RWPE2 (cell line): ENCODE results near the gene SHQ1.
A peak's percentile ranks its signal among the peaks of the same experiment; 100 is the strongest.
"Not testable (repeated sequence)": the region's sequence is repeated elsewhere in the genome, so short reads cannot be mapped to it uniquely, and the experiment has no call there.

ENCODE experiments used
- ATAC-seq: fragments of 200-7000 bp; cut with Tn5 transposase; 3 replicates; pipeline ENCODE4 v1.9.1; 2021; ENCODE audit warnings: low read depth
- DNase-seq: peaks from one replicate; pipeline ENCODE4 v3.0.0-alpha.2; 2020; ENCODE audit warnings: low spot score
- H3K27ac ChIP-seq: fragments of 450-650 bp; 2 replicates; pipeline ENCODE4 v1.5.1; 2017; ENCODE audit warnings: mild to moderate bottlenecking; ENCODE audit not compliant: poor library complexity, severe bottlenecking
- H3K27me3 ChIP-seq: fragments of 250-450 bp; sonication (Bioruptor Pico); 2 replicates; pipeline ENCODE4 v1.5.1; 2021; ENCODE audit warnings: mild to moderate bottlenecking, moderate library complexity; ENCODE audit not compliant: insufficient read depth, poor library complexity, severe bottlenecking
- H3K36me3 ChIP-seq: fragments of 250-450 bp; sonication (Bioruptor Pico); 2 replicates; pipeline ENCODE4 v1.5.1; 2020; ENCODE audit warnings: low read depth, mild to moderate bottlenecking, moderate library complexity
- H3K4me1 ChIP-seq: fragments of 250-450 bp; sonication (Bioruptor Pico); 2 replicates; pipeline ENCODE4 v1.5.1; 2021; ENCODE audit warnings: mild to moderate bottlenecking, moderate library complexity; ENCODE audit not compliant: insufficient read depth, poor library complexity, severe bottlenecking
- H3K4me3 ChIP-seq: fragments of 250-450 bp; sonication (Bioruptor Pico); 2 replicates; pipeline ENCODE4 v1.5.1; 2021; ENCODE audit warnings: mild to moderate bottlenecking, moderate library complexity; ENCODE audit not compliant: severe bottlenecking
- H3K9me3 ChIP-seq: fragments of 250-450 bp; sonication (Bioruptor Pico); 2 replicates; pipeline ENCODE4 v1.5.1; 2021; ENCODE audit warnings: mild to moderate bottlenecking, moderate library complexity; ENCODE audit not compliant: severe bottlenecking
- CTCF ChIP-seq: fragments of 450-650 bp; IDR thresholded peaks from one replicate; pipeline ENCODE4 v1.5.1; 2017; ENCODE audit warnings: mild to moderate bottlenecking, moderate library complexity; ENCODE audit not compliant: poor library complexity, severe bottlenecking

The SHQ1 gene

DNA sequence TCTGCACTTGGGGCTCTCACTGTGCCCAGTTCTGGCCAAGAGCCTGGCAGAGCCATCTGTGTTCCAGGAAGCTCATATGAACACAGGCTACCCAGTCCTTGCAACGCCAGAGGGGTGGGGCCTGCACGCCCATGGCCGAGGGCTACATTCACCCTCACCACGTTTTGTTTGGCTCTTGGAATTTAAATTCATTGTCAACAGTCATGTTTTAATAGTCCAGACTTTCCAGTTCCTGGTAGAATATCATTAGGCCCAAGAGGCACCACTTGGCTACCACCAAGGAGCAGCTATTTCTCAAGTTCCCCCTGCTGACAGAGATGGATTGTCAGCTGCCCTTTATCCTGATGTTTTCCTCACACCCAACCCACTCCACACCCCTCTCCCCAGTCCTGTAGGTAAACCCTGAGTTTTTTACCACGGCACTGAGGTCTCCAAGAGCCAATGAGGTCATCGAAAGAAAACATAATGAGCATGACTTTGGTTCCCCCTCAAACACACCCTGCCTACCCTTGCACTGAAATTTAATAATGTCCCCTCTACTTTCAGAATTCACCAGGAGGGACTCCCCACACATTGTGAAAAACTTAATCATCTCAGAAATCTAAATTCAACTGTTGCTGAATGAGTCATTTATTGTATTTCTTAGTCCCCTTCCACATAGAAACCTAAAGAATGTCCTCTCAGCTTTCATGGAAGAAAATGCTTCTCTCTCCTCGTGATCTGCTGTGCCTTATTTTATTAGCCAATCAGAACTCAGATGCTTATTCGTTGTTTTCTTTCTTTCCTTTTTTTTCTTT is 125.1 kb downstream of the SHQ1 start:
- Histone ChIP-seq H3K27ac (peak overlapping the region; percentile 79), H3K4me3 (no peak overlapping the region), H3K4me1 (peaks cover 21% of the 10 kb centered on the region), H3K27me3 (no peaks in the 10 kb centered on the region), H3K9me3 (no peaks in the 10 kb centered on the region), H3K36me3 (no peaks in the 10 kb centered on the region)
- TF ChIP-seq CTCF = no peak
- DNase-seq (no peak), ATAC-seq (peak; percentile 55)

- Histone ChIP-seq H3K4me3 (no peak overlapping the region), H3K9me3 (no peaks in the 10 kb centered on the region), H3K36me3 (no peaks in the 10 kb centered on the region), H3K27ac (peak overlapping the region; percentile 79), H3K4me1 (peaks cover 21% of the 10 kb centered on the region), H3K27me3 (no peaks in the 10 kb centered on the region)
- DNase-seq (no peak), ATAC-seq (no peak)
- TF ChIP-seq CTCF = no peak
Measured at GRCh38 chr3:72721683-72722381, 126.4 kb downstream of the SHQ1 start.

DNA sequence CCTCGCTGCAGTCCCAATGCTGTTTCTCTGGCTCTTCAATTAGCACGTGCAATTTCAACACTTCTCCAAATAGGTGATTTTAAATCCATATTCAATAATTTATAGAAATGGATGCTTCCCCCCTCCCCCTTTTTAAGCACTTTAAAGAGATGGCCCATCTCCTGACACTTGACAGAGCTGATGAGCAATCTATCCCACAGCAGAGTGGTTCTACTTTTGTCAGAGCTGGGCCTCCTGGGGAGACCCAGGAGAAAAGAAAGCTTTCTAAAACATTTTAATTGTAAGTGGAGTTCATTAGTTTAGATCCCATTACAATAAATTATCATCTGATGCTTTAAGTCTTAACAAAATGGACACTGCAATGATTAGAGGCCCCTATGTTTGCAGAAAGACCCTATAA is 127.7 kb downstream of the SHQ1 start:
- Histone ChIP-seq H3K4me3 (no peak overlapping the region), H3K36me3 (no peaks in the 10 kb centered on the region), H3K4me1 (peaks cover 21% of the 10 kb centered on the region), H3K27ac (no peak overlapping the region), H3K9me3 (no peaks in the 10 kb centered on the region), H3K27me3 (no peaks in the 10 kb centered on the region)
- no peak for ATAC-seq
- no peak for DNase-seq
- no peak for TF ChIP-seq CTCF

DNA sequence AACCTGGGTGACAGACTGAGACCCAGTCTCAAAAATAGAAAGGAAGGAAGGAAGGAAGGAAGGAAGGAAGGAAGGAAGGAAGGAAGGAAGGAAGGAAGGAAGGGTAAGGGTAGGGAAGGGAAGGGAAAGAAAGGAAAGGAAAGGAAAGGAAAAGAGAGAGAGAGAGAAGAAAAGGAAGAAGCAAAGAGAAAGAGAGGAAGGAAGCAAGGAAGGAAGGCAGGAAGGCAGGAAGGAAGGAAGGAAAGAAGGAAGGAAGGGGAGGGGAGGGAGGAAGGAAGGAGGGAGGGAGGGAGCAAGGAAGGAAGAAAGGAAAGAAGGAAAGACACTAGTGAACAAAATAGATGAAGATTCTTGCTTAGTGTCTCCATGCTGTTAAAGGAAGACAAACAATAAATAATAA is 129.1 kb downstream of the SHQ1 start:
- Histone ChIP-seq H3K4me3 (no peak overlapping the region), H3K4me1 (peaks cover 16% of the 10 kb centered on the region), H3K9me3 (no peaks in the 10 kb centered on the region), H3K36me3 (no peaks in the 10 kb centered on the region), H3K27me3 (no peaks in the 10 kb centered on the region), H3K27ac (no peak overlapping the region)
- DNase-seq (no peak), ATAC-seq (no peak)
- no peak for TF ChIP-seq CTCF

- not testable (repeated sequence) for H3K4me3 ChIP-seq, H3K27ac ChIP-seq, H3K4me1 ChIP-seq, DNase-seq, ATAC-seq, H3K27me3 ChIP-seq, H3K9me3 ChIP-seq, H3K36me3 ChIP-seq
Measured at GRCh38 chr3:72714135-72714534, 134.1 kb downstream of the SHQ1 start.

DNA sequence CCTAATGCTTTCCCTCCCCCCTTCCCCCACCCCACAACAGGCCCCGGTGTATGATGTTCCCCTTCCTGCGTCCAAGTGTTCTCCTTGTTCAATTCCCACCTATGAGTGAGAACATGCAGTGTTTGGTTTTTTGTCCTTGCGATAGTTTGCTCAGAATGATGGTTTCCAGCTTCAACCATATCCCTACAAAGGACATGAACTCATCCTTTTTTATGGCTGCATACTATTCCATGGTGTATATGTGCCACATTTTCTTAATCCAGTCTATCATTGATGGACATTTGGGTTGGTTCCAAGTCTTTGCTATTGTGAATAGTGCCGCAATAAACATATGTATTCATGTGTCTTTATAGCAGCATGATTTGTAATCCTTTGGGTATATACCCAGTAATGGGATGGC is 137.8 kb downstream of the SHQ1 start:
- not testable (repeated sequence) for H3K27me3 ChIP-seq, H3K9me3 ChIP-seq, DNase-seq, H3K4me1 ChIP-seq, ATAC-seq, H3K4me3 ChIP-seq, H3K27ac ChIP-seq, H3K36me3 ChIP-seq
